Measurements from ENCODE around the gene PLEKHB2.
"Not testable (repeated sequence)": the region's sequence is repeated elsewhere in the genome, so short reads cannot be mapped to it uniquely, and the experiment has no call there.

Gene PLEKHB2

DNA sequence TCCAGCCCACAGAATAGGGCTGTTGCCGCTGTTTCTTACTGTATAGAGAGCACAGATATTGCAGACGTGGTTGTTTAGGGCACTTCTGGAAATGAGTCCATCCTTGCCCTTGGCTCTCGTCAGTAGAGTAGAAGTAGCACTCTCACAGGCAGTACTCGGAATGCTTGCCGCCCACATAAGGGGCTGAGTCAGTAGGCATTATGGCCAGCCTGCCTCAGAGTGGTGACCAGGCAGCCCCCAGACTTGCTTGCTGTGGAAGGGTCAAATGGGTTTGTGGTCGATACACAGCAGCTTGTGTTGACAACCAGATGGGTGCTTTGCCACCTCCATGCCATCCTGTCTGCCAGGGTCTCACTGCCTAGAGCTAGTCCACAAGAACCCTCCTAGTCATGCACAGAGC is 38.7 kb downstream of the PLEKHB2 start:
- no peak for DNase-seq (ENCODE audit: low read depth)

DNA sequence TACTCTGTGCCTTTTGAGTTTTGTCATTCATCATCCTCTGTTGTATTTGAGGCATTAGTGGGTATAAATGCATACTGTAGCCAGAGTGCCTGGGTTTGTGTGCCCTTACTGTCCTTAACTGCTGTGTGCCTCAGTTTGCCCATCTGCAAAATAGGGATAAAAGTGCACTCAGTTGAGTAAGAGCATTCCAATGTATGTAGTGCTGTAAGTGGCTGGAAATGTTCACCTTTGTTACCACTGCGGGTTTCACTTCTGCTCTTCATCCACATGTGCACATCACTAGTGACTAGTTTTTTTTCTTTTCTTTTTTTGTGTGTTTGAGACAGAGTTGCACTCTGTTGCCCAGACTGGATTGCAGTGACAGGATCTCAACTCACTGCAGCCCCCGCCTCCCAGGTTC is 39.9 kb downstream of the PLEKHB2 start:
- DNase-seq (ENCODE audit: low read depth) = no peak

DNA sequence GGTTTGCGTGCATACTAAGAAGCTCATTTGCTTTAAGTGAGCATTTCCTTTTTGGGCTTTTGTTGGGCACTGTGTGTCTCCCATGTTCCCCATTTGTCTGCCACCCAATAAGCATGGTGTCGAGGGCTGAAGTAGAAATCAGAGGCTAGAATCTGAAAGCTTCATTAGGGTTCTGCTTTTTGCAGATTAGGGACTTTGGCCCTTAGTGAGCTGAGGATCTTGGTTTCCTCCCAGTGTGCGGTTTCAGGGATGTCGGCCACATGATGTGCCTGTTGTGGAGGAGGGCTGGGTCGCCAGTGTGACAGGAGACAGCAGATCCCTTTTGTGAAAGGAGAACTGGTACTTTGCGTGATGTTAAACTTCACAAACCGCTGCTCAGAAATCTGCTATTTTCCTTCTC is 41.1 kb downstream of the PLEKHB2 start:
- no peak for DNase-seq (ENCODE audit: low read depth)

DNA sequence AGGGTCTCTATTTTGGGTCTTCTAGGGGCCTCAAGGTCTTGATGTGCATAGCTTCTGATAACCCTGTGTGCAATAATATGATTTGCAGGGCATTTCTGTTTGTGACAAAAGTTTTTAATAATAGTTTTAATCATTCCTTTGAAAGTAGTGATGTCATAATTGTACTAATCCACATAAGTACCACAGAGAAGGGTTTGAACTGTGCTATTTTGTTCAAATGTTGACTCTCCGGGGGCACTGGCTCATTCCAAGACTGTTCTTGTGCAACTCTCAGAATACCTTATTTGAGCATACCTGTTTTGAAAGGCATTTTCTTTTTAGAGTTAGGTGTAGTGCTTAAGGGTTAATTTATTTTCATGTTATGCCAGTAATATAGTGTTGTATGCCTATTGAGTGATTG is 41.6 kb downstream of the PLEKHB2 start:
- DNase-seq (ENCODE audit: low read depth) = no peak

DNA sequence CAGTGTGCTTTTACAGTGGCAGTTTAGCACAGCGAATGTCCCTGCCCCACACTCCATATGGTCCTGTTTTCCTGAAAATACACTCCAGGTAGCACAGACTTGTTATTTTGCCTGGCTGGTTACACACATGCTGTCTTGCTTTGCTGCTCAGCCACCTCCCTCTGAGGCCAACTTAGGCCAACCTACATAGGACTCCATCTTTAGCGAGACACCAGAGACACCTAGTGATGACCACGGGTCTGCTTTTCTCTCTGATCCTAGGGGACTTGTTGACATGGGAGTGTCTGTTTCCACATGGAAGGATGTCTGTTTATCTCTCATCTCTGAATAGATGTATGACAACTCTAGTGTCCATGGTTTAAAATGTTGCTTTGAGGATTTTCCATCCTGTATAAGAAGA is 43.3 kb downstream of the PLEKHB2 start:
- no peak for DNase-seq (ENCODE audit: low read depth)

- not testable (repeated sequence) for DNase-seq (ENCODE audit: low read depth)
Measured at GRCh38 chr2:131150109-131150508, 45.0 kb downstream of the PLEKHB2 start.

- no peak for DNase-seq (ENCODE audit: low read depth)
Measured at GRCh38 chr2:131151398-131151797, 46.3 kb downstream of the PLEKHB2 start.

DNA sequence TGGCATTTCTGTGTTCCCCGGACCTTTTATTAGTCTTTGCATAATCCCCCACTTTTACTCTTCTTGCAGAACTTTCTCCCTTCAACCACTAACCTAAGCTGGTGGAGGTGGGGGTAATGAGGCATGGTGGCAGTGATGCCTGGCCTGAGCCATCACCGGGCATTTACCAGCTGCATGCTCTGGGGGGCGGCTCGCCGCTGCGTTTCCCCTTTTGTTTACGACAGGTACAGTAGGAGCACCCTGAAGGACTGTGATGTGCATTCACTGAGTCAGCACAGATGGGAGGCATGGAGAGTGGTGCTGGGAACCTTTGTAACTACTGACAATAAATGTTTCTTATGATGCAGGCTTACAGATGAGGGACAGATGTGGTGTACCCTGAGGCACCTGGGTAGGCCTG is 46.9 kb downstream of the PLEKHB2 start:
- DNase-seq (ENCODE audit: low read depth) = no peak

- DNase-seq (ENCODE audit: low read depth) = no peak
Measured at GRCh38 chr2:131153529-131153928, 48.4 kb downstream of the PLEKHB2 start.

GRCh38 chr2:131154071-131154531 is 49.0 kb downstream of the PLEKHB2 start:
- peak; percentile 80 for DNase-seq (ENCODE audit: low read depth)

DNA sequence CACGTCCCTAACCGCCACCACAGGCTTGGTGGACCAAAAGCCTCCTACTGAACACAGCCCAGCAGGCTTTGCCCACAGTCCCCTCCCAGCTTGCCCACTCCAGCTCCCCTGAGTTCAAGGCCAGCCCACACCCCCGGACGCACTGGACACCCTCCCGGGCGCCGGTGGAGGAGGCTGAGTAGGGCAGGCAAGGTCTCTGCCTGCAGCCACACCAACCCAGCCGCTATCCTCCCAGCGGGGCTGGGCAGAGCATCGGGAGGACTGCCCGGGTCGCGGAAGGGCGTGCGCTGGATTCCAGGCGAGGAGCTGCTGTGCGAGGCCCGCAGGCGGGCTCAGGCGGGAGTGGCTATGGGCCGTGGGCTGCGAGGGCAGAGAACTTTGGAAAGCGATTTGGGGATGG is 49.5 kb downstream of the PLEKHB2 start:
- no peak for DNase-seq (ENCODE audit: low read depth)

DNA sequence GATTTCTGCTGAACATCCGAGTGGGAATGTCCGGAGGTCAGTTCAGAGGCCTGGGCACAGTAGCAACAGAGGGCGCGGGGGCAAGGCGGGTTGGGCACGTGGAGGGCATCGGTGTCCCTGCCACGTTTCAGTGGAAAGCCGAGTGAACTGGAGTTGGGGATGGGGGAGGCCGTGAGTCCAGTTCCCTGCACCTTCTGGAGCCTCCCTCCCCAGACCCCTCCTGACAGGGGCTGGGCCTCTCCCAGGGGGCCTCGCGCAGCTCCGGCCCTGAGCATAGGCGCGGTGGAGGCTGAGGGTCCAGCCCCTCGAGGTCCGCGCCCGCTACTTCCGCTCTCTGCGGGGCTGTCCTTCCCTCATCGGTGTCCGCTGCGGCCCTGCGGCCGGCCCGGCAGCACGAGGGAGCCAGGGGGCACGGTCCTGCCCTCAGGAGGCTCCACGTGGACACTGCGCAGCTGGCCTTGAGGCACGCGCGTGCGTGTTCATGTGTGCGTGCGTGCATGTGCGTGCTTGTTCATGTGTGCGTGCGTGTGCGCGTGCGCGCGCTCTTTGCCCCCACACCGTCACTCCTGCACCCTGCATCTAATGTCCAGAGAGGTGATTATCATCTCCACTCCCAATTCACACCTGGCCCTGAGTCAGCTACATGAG is 50.2 kb downstream of the PLEKHB2 start:
- no peak for DNase-seq (ENCODE audit: low read depth)

DNA sequence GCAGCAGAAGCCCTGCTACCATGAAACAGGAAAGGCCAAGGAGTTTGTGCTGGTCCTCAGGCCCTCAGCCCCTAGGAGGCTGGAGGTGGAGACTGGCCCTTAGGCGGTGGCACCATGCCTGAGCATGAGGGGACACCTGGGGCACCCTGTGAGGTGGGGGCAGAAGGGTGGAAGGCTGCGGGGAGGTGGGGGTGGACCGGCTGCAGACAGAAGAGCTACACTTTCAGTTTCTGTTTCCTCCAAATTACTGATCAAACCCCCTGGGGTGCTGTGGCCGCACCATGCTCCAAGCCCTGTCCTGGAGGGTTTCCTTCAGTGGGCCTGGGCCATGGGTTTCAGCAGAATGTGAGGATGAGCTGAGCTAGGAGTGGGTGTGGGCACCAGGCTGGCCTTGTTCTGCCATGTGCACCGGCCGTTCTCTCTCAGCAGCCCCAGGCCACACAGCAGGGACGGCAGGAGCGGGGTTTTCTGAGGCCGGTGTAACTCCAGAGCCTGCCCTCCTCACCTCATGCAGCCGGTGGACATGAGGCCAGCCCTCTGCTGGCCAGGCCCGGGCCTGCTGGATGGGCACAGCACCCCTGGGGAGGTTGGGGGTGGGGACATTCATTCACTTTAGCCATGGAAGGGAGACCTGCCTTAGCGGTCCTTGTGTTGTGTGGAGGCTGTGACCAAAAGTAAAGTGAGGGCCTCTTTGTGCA is 51.5 kb downstream of the PLEKHB2 start:
- no peak for DNase-seq (ENCODE audit: low read depth)

GRCh38 chr2:131165562-131165961 is 60.4 kb downstream of the PLEKHB2 start:
- DNase-seq (ENCODE audit: low read depth) = not testable (repeated sequence)

DNA sequence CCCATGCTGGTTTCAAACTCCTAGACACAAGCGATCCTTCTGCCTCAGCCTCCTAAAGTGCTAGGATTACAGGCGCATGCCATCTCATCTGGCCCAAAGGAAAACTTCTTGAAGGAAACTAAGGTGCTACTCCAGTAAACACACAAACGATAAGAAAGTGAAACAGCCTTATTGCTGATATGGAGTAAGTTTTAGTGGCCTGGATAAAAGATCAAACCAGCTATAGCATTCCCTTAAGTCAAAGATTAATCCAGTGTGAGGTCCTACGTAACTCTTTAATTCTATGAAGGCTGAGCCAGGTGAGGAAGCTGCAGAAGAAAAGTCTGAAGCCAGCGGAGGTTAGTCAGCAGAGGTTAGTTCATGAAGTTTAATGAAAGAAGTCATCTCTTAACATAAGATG is 63.4 kb downstream of the PLEKHB2 start:
- DNase-seq (ENCODE audit: low read depth) = no peak

DNA sequence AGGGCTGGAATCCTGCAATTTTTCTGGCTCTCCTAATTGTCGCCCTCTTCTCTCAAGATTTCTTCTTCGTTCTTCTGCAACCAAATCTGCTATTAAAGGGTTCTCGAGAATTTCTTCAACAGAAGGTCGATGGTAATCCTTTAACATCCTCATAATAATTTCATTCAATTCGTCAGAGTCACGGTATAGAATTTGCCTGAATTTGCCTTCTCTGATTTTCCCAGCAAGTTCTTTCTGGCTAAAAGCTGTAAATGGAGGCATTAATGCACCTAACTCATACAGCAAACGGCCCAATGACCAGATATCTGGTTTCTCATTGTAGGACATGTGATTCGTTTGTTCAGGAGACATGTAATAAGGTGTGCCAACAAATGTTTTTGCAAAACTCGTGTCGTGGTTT is 72.9 kb downstream of the PLEKHB2 start:
- DNase-seq (ENCODE audit: low read depth) = not testable (repeated sequence)

- not testable (repeated sequence) for DNase-seq (ENCODE audit: low read depth)
Measured at GRCh38 chr2:131178721-131179418, 73.7 kb downstream of the PLEKHB2 start.

- DNase-seq (ENCODE audit: low read depth) = not testable (repeated sequence)
Measured at GRCh38 chr2:131181451-131181850, 76.3 kb downstream of the PLEKHB2 start.

DNA sequence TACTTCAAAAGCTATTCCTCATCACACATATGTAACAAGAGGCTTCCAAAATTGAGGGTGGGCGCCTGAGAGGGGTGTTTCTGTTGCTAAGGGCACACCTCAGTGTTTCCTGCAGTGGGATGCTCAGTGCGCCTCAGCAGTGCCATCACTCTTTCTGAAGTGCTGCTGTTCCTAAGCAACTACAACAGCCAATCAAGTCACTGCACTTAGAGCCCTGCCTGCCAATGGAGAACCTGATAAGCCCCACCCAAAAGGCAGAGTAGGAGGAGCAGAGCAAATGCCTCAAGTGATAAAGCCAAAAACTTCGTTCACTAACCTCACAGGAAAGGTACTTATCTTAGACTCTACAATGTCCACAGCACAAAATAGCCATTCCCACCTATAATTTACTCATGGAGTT is 88.3 kb downstream of the PLEKHB2 start:
- not testable (repeated sequence) for DNase-seq (ENCODE audit: low read depth)

GRCh38 chr2:131196186-131196585 is 91.0 kb downstream of the PLEKHB2 start:
- not testable (repeated sequence) for DNase-seq (ENCODE audit: low read depth)
